T-cell (primary cell): Measurements from ENCODE around the gene POMT1. TPM values are rescaled to one million over a fixed set of nuclear protein-coding genes. Genes with fewer than 3 reads are reported as not detected.

Source experiments
- ATAC-seq, 4 experiments: fragments of 200-7000 bp in 3 of 4; fragments of 150-1000 bp in 1 of 4; cut with Tn5 transposase; replicated peaks in 1 of 4; 1 replicate in 3 of 4; 2 replicates in 1 of 4; pipeline ENCODE4 v1.10.0; 2021; ENCODE audit warnings: moderate library complexity in 3 of 4, mild to moderate bottlenecking in 2 of 4, moderate number of reproducible peaks in 1 of 4
- CTCF ChIA-PET, 2 donors: fragments of 300-600 bp; sonication (Branson Sonifier 250); formaldehyde crosslinking; loops; one replicate each; lab custom pipeline; 2022; ENCODE audit warnings: antibody characterized with exemption in 2 of 2; lab: Charles Lee
- POLR2A ChIA-PET, 2 donors: fragments of 300-600 bp; sonication (Branson Sonifier 250); formaldehyde crosslinking; loops; one replicate each; lab custom pipeline; 2022; ENCODE audit warnings: antibody characterized with exemption in 2 of 2; lab: Charles Lee
- DNase-seq, 35 experiments: peaks; one replicate each; pipeline versions ENCODE4 v3.0.0 to v3.0.0-alpha.2; 2013 to 2023
- H3K27ac ChIP-seq: one replicate; pipeline ENCODE4 v1.5.1; 2013; ENCODE audit warnings: low read length
- H3K27me3 ChIP-seq, 2 experiments: replicated peaks in 1 of 2; 1 replicate in 1 of 2; 2 replicates in 1 of 2; pipeline versions ENCODE4 v1.6.1 to v1.7.0; 2013; ENCODE audit warnings: low read length in 1 of 2, mixed read lengths in 1 of 2; ENCODE audit not compliant: control insufficient read depth in 2 of 2, insufficient read depth in 2 of 2; ENCODE audit errors: extremely low read depth in 1 of 2
- H3K36me3 ChIP-seq, 2 donors: 1 replicate in 1 of 2; 2 replicates in 1 of 2; pipeline versions ENCODE4 v1.6.1 to v1.7.0; 2013; ENCODE audit warnings: low read length in 1 of 2; ENCODE audit not compliant: control insufficient read depth in 2 of 2, insufficient read depth in 1 of 2; ENCODE audit errors: extremely low read depth in 1 of 2
- H3K4me1 ChIP-seq, 2 experiments: 1 replicate in 1 of 2; 2 replicates in 1 of 2; pipeline versions ENCODE4 v1.6.1 to v1.7.0; 2013; ENCODE audit warnings: low read length in 2 of 2, mixed read lengths in 1 of 2; ENCODE audit not compliant: insufficient read depth in 2 of 2, control insufficient read depth in 1 of 2; ENCODE audit errors: extremely low read depth in 1 of 2
- H3K4me3 ChIP-seq, 2 donors: 1 replicate in 1 of 2; 2 replicates in 1 of 2; pipeline versions ENCODE4 v1.5.1 to v1.7.0; 2013; ENCODE audit warnings: mild to moderate bottlenecking in 2 of 2, low read length in 1 of 2, moderate library complexity in 1 of 2; ENCODE audit not compliant: control insufficient read depth in 1 of 2; ENCODE audit errors: extremely low read depth in 1 of 2
- H3K9me3 ChIP-seq: 2 replicates; pipeline ENCODE4 v1.7.0; 2013
- H3K27ac Mint-ChIP-seq, 2 donors: one replicate each; pipeline ENCODE4 v1.8.0; 2020 to 2021; ENCODE audit warnings: mild to moderate bottlenecking in 2 of 2, mixed read lengths in 2 of 2
- H3K27me3 Mint-ChIP-seq, 2 donors: one replicate each; pipeline ENCODE4 v1.8.0; 2021 to 2022; ENCODE audit warnings: mixed read lengths in 2 of 2
- H3K36me3 Mint-ChIP-seq: one replicate; pipeline ENCODE4 v1.8.0; 2021; ENCODE audit warnings: mixed read lengths
- H3K4me1 Mint-ChIP-seq, 3 donors: one replicate each; pipeline ENCODE4 v1.8.0; 2020 to 2022; ENCODE audit warnings: mixed read lengths in 3 of 3, mild to moderate bottlenecking in 1 of 3
- H3K4me3 Mint-ChIP-seq, 3 donors: one replicate each; pipeline ENCODE4 v1.8.0; 2020 to 2022; ENCODE audit warnings: mild to moderate bottlenecking in 3 of 3, mixed read lengths in 3 of 3, moderate library complexity in 3 of 3
- H3K9me3 Mint-ChIP-seq, 3 donors: one replicate each; pipeline ENCODE4 v1.8.0; 2020 to 2022; ENCODE audit warnings: mixed read lengths in 3 of 3
- WGBS: methylation state at CpG from one replicate; pipeline ENCODE4 v1.1.5; 2013; ENCODE audit warnings: missing lambda C conversion rate; ENCODE audit not compliant: insufficient coverage; 5-methylcytosine and 5-hydroxymethylcytosine counted together
- total RNA-seq, 35 experiments: library from RNA in 6 of 35; stranded (reverse) in 6 of 35; fragments of 120-200 nt in 1 of 35; gene quantifications; one replicate each; pipeline versions ENCODE4 v1.2.1 to v1.2.4 and lab custom pipeline; 2013 to 2026

The POMT1 gene
- total RNA-seq, 5 donors from 2014 or later (not counting 1 experiment from before 2014, with no cell fraction given) = 45.3 to 74.4 (median 56.9) TPM

DNA sequence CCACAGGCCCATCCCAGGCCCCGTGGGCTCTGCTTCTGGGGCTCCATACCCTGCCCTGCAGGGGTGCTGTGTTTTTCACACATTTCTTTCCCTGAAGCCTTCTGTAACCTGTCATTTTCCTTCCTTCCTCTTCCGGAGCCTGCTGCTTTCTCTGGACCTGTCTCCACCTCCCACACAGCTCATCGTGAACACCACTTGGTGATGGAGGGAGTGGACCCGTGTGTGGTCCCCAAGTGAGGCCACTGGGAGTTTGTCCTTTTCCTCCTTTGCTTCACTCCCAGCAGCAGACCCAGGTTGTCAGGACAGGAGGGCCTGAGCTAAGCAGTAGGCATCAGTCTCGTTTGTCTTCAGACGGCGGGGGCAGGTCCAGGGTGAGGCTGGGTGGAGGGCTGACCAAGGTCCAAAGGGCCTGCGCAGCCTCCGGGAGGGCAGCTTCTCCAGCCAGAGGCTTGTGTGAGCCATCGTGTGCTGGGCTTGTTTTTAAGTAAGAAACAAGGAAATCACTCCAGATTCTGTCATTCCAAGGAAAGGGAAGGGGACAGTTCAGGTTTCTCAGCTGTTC, 5.8 kb upstream of the POMT1 start:
- ChIA-PET POLR2A (no interaction called here), CTCF (no interaction called here)
- Mint-ChIP-seq H3K9me3 (no peaks in the 10 kb centered on the region), H3K4me3 (no peak overlapping the region), H3K36me3 (peaks cover 42% of the 10 kb centered on the region), H3K27ac (peak overlapping the region; percentile 28 to 63), H3K27me3 (no peaks in the 10 kb centered on the region), H3K4me1 (peaks cover 44 to 52% (median 48%) of the 10 kb centered on the region in 3 donors)
- Histone ChIP-seq H3K4me3 (no peak overlapping the region), H3K4me1 (peaks cover 28 to 51% of the 10 kb centered on the region in 2 experiments), H3K9me3 (no peaks in the 10 kb centered on the region), H3K36me3 (peaks cover 39 to 67% of the 10 kb centered on the region in 2 donors), H3K27ac (no peak overlapping the region), H3K27me3 (no peaks in the 10 kb centered on the region)
- DNase-seq (no peak), ATAC-seq (no peak)
- WGBS = 96% methylated on average over 5 of the region's 10 CpGs

- Mint-ChIP-seq H3K4me3 (peak overlapping the region in 1 of 3 donors; percentile 95), H3K9me3 (no peaks in the 10 kb centered on the region), H3K27me3 (no peaks in the 10 kb centered on the region), H3K27ac (peak overlapping the region; percentile 89 to 95), H3K36me3 (peaks cover 20% of the 10 kb centered on the region), H3K4me1 (peaks cover 61 to 65% (median 62%) of the 10 kb centered on the region in 3 donors)
- CTCF ChIA-PET = interaction anchor here in 1 of 2 donors (0.7 to 1.5 kb wide), 2 partner anchors 179 to 260 kb away, joined by 3 to 4 read pairs; no protein-coding TSS in a partner anchor
- peaks cover 34 to 71% of the 10 kb centered on the region in 2 experiments for H3K4me1 ChIP-seq
- 80% methylated on average over 1 of the region's 7 CpGs for WGBS
- H3K27ac ChIP-seq = peak overlapping the region; percentile 76
- H3K4me3 ChIP-seq = no peak overlapping the region
- no peaks in the 10 kb centered on the region for H3K27me3 ChIP-seq
- DNase-seq (no peak), ATAC-seq (no peak)
- H3K36me3 ChIP-seq = peaks cover 22 to 44% of the 10 kb centered on the region in 2 donors
- POLR2A ChIA-PET = no interaction called here
- H3K9me3 ChIP-seq = no peaks in the 10 kb centered on the region
Measured at GRCh38 chr9:131499254-131499767, 3.4 kb upstream of the POMT1 start.

- H3K27me3 ChIP-seq = no peaks in the 10 kb centered on the region
- Mint-ChIP-seq H3K36me3 (peaks cover 15% of the 10 kb centered on the region), H3K4me3 (peak overlapping the region; percentile 92 to 95 (median 92)), H3K4me1 (peaks cover 70 to 72% (median 70%) of the 10 kb centered on the region in 3 donors), H3K27me3 (no peaks in the 10 kb centered on the region), H3K27ac (peak overlapping the region; percentile 89 to 95), H3K9me3 (no peaks in the 10 kb centered on the region)
- ChIA-PET CTCF (interaction anchor here (0.5 to 1.5 kb wide), 4 partner anchors 23 to 178 kb away, joined by 3 to 4 read pairs (median 4); no protein-coding TSS in a partner anchor), POLR2A (interaction anchor here in 1 of 2 donors (0.6 to 1.0 kb wide), 2 partner anchors 26 to 127 kb away, joined by 3 read pairs; no protein-coding TSS in a partner anchor)
- peak; percentile 67 to 82 (median 74) for ATAC-seq
- H3K4me1 ChIP-seq = peaks cover 34 to 74% of the 10 kb centered on the region in 2 experiments
- H3K4me3 ChIP-seq = peak overlapping the region in 1 of 2 donors; percentile 15
- H3K36me3 ChIP-seq = peaks cover 16 to 34% of the 10 kb centered on the region in 2 donors
- WGBS = 0% methylated on average over 6 of the region's 12 CpGs
- H3K9me3 ChIP-seq = no peaks in the 10 kb centered on the region
- H3K27ac ChIP-seq = peak overlapping the region; percentile 76
- DNase-seq = peak; percentile 36 to 93 (median 79)
Measured at GRCh38 chr9:131500377-131500776, 2.3 kb upstream of the POMT1 start.

- peaks cover 13 to 27% of the 10 kb centered on the region in 2 donors for H3K36me3 ChIP-seq
- Mint-ChIP-seq H3K9me3 (no peaks in the 10 kb centered on the region), H3K4me1 (peaks cover 69 to 74% (median 70%) of the 10 kb centered on the region in 3 donors), H3K36me3 (peaks cover 15% of the 10 kb centered on the region), H3K4me3 (peak overlapping the region; percentile 92 to 95 (median 92)), H3K27ac (peak overlapping the region; percentile 89 to 95), H3K27me3 (no peaks in the 10 kb centered on the region)
- peak overlapping the region in 1 of 2 donors; percentile 12 for H3K4me3 ChIP-seq
- ChIA-PET CTCF (interaction anchor here (0.5 to 1.5 kb wide), 4 partner anchors 22 to 177 kb away, joined by 3 to 4 read pairs (median 4); no protein-coding TSS in a partner anchor), POLR2A (interaction anchor here in 1 of 2 donors (0.6 to 1.0 kb wide), 2 partner anchors 27 to 128 kb away, joined by 3 read pairs; no protein-coding TSS in a partner anchor)
- WGBS = 84% methylated on average over 3 of the region's 5 CpGs
- peaks cover 34 to 74% of the 10 kb centered on the region in 2 experiments for H3K4me1 ChIP-seq
- no peaks in the 10 kb centered on the region for H3K27me3 ChIP-seq
- no peaks in the 10 kb centered on the region for H3K9me3 ChIP-seq
- peak overlapping the region; percentile 76 for H3K27ac ChIP-seq
- ATAC-seq (peak; percentile 9 to 57 (median 48)), DNase-seq (peak in 28 of 35 experiments; percentile 3 to 69 (median 29))
Measured at GRCh38 chr9:131500939-131501541, 1.7 kb upstream of the POMT1 start.

- H3K9me3 ChIP-seq = no peaks in the 10 kb centered on the region
- H3K9me3 Mint-ChIP-seq = no peaks in the 10 kb centered on the region
- peaks cover 11% of the 10 kb centered on the region for H3K36me3 Mint-ChIP-seq
- peak in 2 of 4 experiments; percentile 8 to 40 for ATAC-seq
- DNase-seq = peak in 34 of 35 experiments; percentile 13 to 78 (median 49)
- CTCF ChIA-PET = no interaction called here
- H3K4me1 Mint-ChIP-seq = peaks cover 51 to 64% (median 57%) of the 10 kb centered on the region in 3 donors
- POLR2A ChIA-PET = interaction anchor here in 1 of 2 donors (0.5 kb wide), 1 partner anchor 130 kb away, joined by 11 read pairs; no protein-coding TSS in a partner anchor
- H3K36me3 ChIP-seq = peaks cover 8 to 18% of the 10 kb centered on the region in 2 donors
- H3K4me3 ChIP-seq = peak overlapping the region; percentile 76 to 78
- no peaks in the 10 kb centered on the region for H3K27me3 ChIP-seq
- H3K27ac ChIP-seq = no peak overlapping the region
- H3K27me3 Mint-ChIP-seq = no peaks in the 10 kb centered on the region
- H3K4me1 ChIP-seq = peaks cover 34 to 54% of the 10 kb centered on the region in 2 experiments
- WGBS = 8% methylated on average over 17 of the region's 32 CpGs
- peak overlapping the region; percentile 80 to 84 for H3K27ac Mint-ChIP-seq
- H3K4me3 Mint-ChIP-seq = peak overlapping the region; percentile 92 to 95 (median 92)
Measured at GRCh38 chr9:131503626-131504465, 1.1 kb downstream of the POMT1 start.
